HG03457 (cell line): ENCODE data around the gene HNRNPLL.
A peak's percentile ranks its signal among the peaks of the same experiment; 100 is the strongest.
"Not testable (repeated sequence)": the region's sequence is repeated elsewhere in the genome, so short reads cannot be mapped to it uniquely, and the experiment has no call there.

Experiments used
- ATAC-seq: cut with Tn5 transposase; IDR thresholded peaks from one replicate; pipeline ENCODE4 v1.9.1; 2021; ENCODE audit warnings: moderate number of reproducible peaks; ENCODE audit not compliant: unreplicated experiment

HNRNPLL gene

DNA sequence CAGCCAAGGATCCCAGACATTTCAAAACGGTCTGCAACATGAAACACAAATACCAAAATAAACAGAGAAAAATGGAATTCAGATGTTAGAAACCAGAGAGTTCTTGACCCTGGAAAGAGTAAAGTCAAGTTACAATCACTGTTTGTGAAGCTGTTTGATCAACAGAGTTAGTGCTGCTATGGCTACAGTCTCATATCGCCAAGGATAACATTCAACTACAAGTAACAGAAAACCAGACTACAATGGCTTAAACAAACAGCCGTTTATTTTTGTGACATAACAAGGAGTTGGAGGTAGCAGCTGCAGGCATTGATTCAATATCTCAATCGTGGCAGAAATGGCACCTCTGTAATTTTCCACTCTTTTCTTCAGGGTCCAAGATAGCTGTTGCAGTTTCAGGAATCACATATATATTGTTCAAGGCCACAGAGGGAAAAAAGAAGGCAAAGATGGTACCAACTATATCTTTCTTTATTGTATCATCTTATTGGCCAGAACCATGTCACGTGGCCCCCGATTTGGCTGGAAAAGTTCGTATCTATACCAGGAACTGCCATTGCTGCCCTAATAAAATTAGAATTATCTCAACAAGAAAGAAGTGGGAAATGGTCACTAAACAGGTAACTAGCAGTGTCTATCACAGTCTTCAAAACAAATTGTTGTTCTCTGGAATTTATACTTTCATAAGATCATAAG is 17.7 kb upstream of the HNRNPLL start:
- no peak for ATAC-seq

DNA sequence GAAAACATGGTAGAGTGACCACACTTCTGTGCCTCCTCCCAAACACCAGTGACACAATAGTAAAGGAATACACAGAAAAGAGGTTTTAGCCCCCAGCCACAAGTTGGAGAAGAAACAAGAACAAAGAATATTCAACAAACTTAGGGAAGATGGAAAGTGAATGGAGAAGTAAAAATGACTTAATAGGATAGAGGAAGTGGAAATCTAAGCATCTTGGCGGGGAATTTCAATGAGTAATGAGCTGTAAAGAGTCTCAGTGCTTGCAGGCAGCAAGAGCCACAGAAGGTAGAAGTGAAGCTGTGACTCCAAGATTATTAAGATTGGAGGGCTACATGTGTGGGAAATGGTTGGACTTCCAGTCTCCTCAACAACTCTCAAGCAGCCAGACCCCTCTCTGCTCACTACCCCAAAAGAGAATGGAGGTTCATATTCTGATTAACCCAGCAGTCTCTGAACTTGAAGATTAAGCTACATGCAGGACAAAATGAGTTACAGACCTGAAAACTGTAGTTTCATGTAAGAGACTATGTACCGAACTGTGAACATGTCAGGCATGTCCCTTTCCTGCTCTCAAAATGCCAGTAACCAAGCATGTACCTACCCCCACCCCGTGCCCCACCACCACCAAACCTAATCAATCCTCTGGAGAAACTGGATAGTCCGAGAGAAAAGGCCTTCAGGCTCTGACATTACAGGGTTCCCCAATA is 16.9 kb upstream of the HNRNPLL start:
- ATAC-seq, result no peak

DNA sequence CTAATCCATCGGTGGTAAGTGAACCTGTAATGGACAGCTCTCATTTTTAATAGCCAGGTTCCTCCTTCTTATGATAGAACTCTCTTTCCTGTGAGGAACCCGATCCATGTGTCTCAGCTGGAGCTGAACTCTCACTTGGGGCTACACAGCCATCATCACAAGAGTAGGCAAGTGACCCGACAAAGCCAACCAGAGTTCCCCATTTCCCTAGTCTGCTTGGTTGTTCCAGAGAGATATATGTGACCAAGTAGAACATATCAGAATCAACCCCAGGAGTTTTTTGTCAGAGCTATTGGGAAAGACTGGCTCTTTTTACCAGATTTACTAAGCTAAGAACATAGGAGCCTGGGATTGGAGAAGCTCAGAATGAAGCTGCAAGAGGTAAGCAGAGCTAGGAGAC is 14.6 kb upstream of the HNRNPLL start:
- no peak for ATAC-seq

GRCh38 chr2:38615237-38615636 is 12.5 kb upstream of the HNRNPLL start:
- ATAC-seq, result no peak

DNA sequence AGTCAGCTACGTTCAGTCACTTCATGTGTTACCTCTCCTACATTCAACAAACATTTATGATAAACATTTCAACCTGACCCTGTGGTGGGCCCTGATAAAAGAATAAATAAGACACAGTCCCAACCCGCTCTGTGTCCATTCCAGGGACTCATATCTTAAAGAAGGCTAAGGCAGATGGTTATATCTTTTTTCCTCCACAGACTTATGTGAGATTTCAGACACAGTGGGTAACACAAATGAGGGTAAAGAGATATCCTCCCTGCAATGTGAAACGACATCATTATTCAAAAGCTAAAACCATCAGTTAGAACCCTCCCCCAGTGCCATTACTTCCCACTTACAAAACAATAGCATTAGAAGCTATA is 11.1 kb upstream of the HNRNPLL start:
- ATAC-seq, result no peak

DNA sequence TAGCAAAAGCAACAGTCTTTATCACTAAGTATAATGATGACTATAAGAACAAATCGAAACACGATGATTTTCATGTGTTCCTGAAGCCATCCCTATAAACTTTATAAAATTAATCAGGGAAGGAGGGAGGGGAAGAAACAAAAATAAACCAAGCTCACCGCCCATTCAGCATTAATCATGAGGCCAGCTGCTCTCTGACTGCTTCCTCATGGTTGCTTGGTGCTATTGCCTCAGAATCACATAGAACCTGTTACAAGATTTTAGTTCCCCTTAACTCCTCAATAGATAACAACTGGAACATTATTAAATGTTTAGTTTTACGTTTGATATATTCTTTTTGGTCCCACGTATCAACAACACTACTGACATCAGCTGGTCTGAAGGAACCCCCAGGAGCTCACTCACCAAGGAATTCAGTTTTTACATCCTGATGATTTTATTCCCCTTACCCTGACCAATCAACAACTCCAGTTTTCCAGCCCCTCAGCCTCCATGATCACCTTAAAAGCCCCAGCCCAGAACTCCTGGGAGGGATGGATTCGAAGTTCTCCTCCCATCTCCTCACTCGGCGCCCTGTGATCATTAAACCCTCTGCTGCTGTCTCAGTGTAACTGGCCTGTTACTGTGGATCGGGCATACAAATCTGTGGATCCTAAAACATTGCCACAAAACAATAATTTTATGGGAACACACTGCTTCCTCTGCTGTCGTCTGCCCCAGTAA is 10.6 kb upstream of the HNRNPLL start:
- no peak for ATAC-seq

- ATAC-seq, result no peak
Measured at GRCh38 chr2:38610851-38611801, 8.4 kb upstream of the HNRNPLL start.

DNA sequence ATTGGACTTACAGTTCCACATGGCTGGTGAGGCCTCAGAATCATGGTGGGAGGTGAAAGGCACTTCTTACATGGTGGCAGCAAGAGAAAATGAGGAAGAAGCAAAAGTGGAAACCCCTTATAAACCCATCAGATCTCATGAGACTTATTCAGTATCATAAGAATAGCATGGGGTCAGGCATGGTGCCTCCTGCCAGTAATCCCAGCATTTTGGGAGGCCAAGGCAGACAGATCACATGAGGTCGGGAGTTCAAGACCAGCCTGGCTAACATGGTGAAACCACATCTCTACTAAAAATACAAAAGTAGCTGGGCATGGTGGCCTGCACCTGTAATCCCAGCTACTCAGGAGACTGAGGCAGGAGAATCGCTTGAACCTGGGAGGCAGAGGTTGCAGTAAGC is 6.5 kb upstream of the HNRNPLL start:
- not testable (repeated sequence) for ATAC-seq

GRCh38 chr2:38608755-38609154 is 6.0 kb upstream of the HNRNPLL start:
- ATAC-seq, result no peak

GRCh38 chr2:38605298-38605830 is 2.6 kb upstream of the HNRNPLL start:
- ATAC-seq, result no peak

GRCh38 chr2:38603402-38604290 is 918 bp upstream of the HNRNPLL start:
- ATAC-seq, result no peak

- peak; percentile 7 for ATAC-seq
Measured at GRCh38 chr2:38602136-38602731, 494 bp downstream of the HNRNPLL start.

GRCh38 chr2:38601463-38602135 is 1.1 kb downstream of the HNRNPLL start:
- no peak for ATAC-seq

DNA sequence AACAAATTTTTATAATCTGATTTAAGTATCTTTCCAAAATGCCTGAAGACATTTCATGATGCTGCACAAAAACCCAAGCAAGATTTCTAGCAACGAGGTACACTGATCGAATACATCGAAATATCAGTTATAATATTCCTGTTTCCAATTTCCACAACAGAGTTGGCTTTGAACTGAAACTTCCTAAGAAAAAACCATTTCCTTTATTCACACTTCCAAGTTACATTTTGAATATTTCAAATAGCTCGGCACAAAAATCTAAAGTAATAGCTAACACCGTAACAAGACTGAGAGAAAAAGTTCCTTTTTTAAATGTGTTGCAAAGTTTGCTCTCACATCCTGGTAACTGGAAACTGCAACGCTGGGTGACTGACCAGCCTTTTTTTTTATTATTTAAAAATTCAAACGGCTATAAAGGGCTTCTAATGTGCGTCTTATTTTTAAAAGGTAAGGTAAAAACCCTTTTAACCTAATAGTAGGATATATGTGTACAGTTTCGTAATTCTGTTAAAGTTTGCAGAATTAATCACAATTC is 1.7 kb downstream of the HNRNPLL start:
- ATAC-seq, result no peak

DNA sequence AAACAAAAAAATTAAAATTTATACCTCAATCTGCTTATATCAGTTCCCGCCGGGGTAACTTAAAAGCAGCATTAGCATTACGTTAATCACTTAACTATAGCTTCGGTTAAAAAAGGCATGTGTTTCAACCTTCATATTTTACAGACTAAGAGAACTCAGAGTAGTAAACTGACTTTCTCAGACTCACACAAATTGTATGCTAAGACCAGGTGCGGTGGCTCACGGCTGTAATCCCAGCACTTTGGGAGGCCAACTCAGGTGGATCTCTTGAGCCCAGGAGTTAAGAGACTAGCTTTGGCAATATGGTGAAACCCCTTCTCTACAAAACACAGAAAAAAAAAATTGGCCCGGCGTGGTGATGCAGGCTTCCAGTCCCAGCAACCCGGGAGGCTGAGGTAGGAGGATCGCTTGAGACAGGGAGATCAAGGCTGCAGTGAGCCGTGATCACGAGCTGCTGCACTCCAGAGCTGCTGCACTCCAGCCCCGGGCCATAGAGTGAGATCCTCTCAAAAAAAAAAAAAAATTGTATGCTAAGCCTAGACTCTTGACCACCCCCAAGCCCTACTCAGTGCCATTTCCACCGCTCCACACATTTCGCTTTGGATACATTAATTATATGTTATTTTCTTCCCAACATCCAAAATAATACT is 2.4 kb downstream of the HNRNPLL start:
- no peak for ATAC-seq

- no peak for ATAC-seq
Measured at GRCh38 chr2:38599706-38600105, 3.0 kb downstream of the HNRNPLL start.

DNA sequence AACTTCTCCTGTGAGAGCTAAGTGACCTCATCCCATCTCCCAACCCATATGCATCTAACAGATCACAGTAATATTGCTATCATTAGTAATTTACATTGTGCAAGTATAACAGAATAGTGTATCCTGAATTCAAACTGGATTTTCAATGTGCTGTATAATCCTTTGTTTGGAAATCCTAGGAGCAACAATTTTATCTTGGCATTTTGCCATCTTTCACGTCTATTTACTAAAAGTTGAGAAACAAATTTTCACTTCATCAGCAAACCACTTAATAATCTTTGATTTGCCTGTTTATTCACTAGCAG is 3.8 kb downstream of the HNRNPLL start:
- no peak for ATAC-seq
